Tibial artery (tissue), 4 donors: ENCODE results near the gene CNTD1.
A peak's percentile ranks its signal among the peaks of the same experiment; 100 is the strongest.
"Not testable (repeated sequence)": the region's sequence is repeated elsewhere in the genome, so short reads cannot be mapped to it uniquely, and the experiment has no call there.

Experiments
- DNase-seq, 2 donors: peaks; one replicate each; pipeline ENCODE4 v3.0.0-alpha.2; 2019
- H3K27ac ChIP-seq, 2 donors: fragments of 200-600 bp; sonication (generic) in 1 of 2; 1 replicate in 1 of 2; 2 replicates in 1 of 2; pipeline ENCODE4 v1.5.1; 2018 to 2019; ENCODE audit warnings: mild to moderate bottlenecking in 1 of 2
- H3K27me3 ChIP-seq, 2 donors: fragments of 200-600 bp; sonication (generic) in 1 of 2; one replicate each; pipeline versions ENCODE4 v1.5.1 to v1.6.0; 2016 to 2019
- H3K36me3 ChIP-seq, 3 donors: fragments of 200-600 bp; sonication (generic) in 2 of 3; one replicate each; pipeline ENCODE4 v1.5.1; 2016 to 2019; ENCODE audit warnings: mild to moderate bottlenecking in 2 of 3
- H3K4me1 ChIP-seq, 4 donors: fragments of 200-600 bp; sonication (generic) in 2 of 4; 1 replicate in 3 of 4; 2 replicates in 1 of 4; pipeline ENCODE4 v1.5.1; 2016 to 2019
- H3K4me3 ChIP-seq, 2 donors: fragments of 200-600 bp; sonication (generic) in 1 of 2; 1 replicate in 1 of 2; 2 replicates in 1 of 2; pipeline ENCODE4 v1.5.1; 2018 to 2019; ENCODE audit warnings: mild to moderate bottlenecking in 2 of 2
- H3K9me3 ChIP-seq, 3 donors: fragments of 200-600 bp; sonication (generic) in 1 of 3; one replicate each; pipeline ENCODE4 v1.5.1; 2016 to 2019
- intact Hi-C: fragments of 100-400 bp; cut with DNase I; formaldehyde crosslinking; loops from one replicate; pipeline ENCODE4 v1.15.0; 2023; ENCODE audit warnings: low total_unique reads
- TF ChIP-seq, protein P1 (sequence below), 2 experiments: fragments of 200-600 bp in 1 of 2; fragments of 450-650 bp in 1 of 2; IDR thresholded peaks; one replicate each; pipeline ENCODE4 v1.5.1; 2017 to 2019; ENCODE audit warnings: antibody characterized with exemption in 2 of 2, mild to moderate bottlenecking in 1 of 2, moderate library complexity in 1 of 2

The CNTD1 gene

GRCh38 chr17:42759982-42760651 is 38.5 kb upstream of the CNTD1 start:
- Histone ChIP-seq H3K27me3 (peaks cover 0 to 43% of the 10 kb centered on the region in 2 donors), H3K4me1 (peaks cover 4 to 18% (median 14%) of the 10 kb centered on the region in 4 donors), H3K4me3 (peak overlapping the region in 1 of 2 donors; percentile 58), H3K27ac (no peak overlapping the region), H3K9me3 (no peaks in the 10 kb centered on the region), H3K36me3 (no peaks in the 10 kb centered on the region)
- TF ChIP-seq, protein P1, sequence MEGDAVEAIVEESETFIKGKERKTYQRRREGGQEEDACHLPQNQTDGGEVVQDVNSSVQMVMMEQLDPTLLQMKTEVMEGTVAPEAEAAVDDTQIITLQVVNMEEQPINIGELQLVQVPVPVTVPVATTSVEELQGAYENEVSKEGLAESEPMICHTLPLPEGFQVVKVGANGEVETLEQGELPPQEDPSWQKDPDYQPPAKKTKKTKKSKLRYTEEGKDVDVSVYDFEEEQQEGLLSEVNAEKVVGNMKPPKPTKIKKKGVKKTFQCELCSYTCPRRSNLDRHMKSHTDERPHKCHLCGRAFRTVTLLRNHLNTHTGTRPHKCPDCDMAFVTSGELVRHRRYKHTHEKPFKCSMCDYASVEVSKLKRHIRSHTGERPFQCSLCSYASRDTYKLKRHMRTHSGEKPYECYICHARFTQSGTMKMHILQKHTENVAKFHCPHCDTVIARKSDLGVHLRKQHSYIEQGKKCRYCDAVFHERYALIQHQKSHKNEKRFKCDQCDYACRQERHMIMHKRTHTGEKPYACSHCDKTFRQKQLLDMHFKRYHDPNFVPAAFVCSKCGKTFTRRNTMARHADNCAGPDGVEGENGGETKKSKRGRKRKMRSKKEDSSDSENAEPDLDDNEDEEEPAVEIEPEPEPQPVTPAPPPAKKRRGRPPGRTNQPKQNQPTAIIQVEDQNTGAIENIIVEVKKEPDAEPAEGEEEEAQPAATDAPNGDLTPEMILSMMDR (IDR thresholded peaks at IDR 0.05) = no peak
- DNase-seq = no peak
- intact Hi-C loops = loop anchor here (5.0 to 10.0 kb wide), 2 partner anchors 43 to 175 kb away; no protein-coding TSS in a partner anchor

- Histone ChIP-seq H3K36me3 (no peaks in the 10 kb centered on the region), H3K9me3 (no peaks in the 10 kb centered on the region), H3K27ac (peak within 1 kb of the TSS; percentile 17 to 45), H3K27me3 (peaks cover 0 to 42% of the 10 kb centered on the region in 2 donors), H3K4me3 (peak within 1 kb of the TSS; percentile 47 to 58), H3K4me1 (peaks cover 4 to 18% (median 14%) of the 10 kb centered on the region in 4 donors)
- TF ChIP-seq, protein P1 (IDR thresholded peaks at IDR 0.05) = no peak
- intact Hi-C loops = loop anchor here (5.0 to 10.0 kb wide), 2 partner anchors 44 to 176 kb away; no protein-coding TSS in a partner anchor
- no peak for DNase-seq
Observed at GRCh38 chr17:42760652-42761581, 37.7 kb upstream of the CNTD1 start, which contains the start of gene RAMP2. Gene RAMP2, plus strand, starts transcription at chr17:42761227. Its CDS starts 35 bp downstream, at chr17:42761262.

DNA sequence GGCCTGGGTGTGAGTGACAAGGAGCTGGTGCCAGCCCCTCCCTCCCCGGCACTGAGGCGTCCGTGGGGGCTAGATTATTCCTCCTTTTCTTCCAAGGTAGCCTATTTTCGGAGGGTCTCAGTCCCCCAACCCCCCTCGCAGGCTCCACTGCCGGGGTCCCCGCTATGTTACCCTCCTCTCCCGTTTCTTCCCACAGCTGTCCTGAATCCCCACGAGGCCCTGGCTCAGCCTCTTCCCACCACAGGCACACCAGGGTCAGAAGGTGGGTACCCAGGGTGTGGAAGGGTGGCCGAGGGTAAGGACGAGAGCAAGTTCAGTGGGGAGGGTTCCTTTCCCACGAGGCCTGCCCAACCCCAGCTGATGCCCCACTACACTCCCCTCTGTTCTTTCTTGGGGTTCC is 37.0 kb upstream of the CNTD1 start:
- no peak for DNase-seq
- H3K27ac ChIP-seq = peak overlapping the region; percentile 17 to 45
- intact Hi-C loops = loop anchor here (5.0 to 10.0 kb wide), 2 partner anchors 44 to 177 kb away; no protein-coding TSS in a partner anchor
- TF ChIP-seq, protein P1 (IDR thresholded peaks at IDR 0.05) = no peak
- peak overlapping the region; percentile 47 to 58 for H3K4me3 ChIP-seq
- H3K36me3 ChIP-seq = no peaks in the 10 kb centered on the region
- H3K9me3 ChIP-seq = no peaks in the 10 kb centered on the region
- peaks cover 4 to 18% (median 14%) of the 10 kb centered on the region in 4 donors for H3K4me1 ChIP-seq
- peaks cover 0 to 42% of the 10 kb centered on the region in 2 donors for H3K27me3 ChIP-seq

DNA sequence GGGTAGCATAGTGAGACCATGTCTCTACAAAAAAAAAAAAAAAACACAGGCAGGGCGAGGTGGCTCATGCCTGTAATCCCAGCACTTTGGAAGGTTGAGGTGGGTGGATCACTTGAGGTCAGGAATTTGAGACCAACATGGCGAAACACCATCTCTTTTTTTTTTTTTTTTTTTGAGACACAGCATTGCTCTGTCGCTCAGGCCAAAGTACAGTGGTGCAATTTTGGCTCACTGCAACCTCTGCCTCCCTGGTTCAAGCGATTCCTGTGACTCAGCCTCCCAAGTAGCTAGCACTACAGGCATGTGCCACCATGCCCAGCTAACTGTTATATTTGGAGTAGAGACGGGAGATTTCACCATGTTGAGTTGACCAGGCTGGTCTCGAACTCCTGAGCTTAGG is 32.5 kb upstream of the CNTD1 start:
- TF ChIP-seq, protein P1 (IDR thresholded peaks at IDR 0.05) = no peak
- intact Hi-C loops = loop anchor here (10.0 kb wide), 1 partner anchor 181 kb away; no protein-coding TSS in a partner anchor

GRCh38 chr17:42767512-42767911 is 31.1 kb upstream of the CNTD1 start:
- Histone ChIP-seq H3K9me3 (no peaks in the 10 kb centered on the region), H3K4me1 (peaks cover 0 to 3% (median 0%) of the 10 kb centered on the region in 4 donors), H3K27me3 (peaks cover 0 to 18% of the 10 kb centered on the region in 2 donors), H3K27ac (no peak overlapping the region), H3K4me3 (no peak overlapping the region), H3K36me3 (no peaks in the 10 kb centered on the region)
- TF ChIP-seq, protein P1 (IDR thresholded peaks at IDR 0.05) = no peak
- intact Hi-C loops = loop anchor here (10.0 kb wide), 1 partner anchor 183 kb away; no protein-coding TSS in a partner anchor
- no peak for DNase-seq

More for the DNA sequence above, 32.5 kb upstream of the CNTD1 start:
- no peak for DNase-seq
- no peak overlapping the region for H3K4me3 ChIP-seq
- peaks cover 0 to 7% (median 7%) of the 10 kb centered on the region in 4 donors for H3K4me1 ChIP-seq
- H3K9me3 ChIP-seq = no peaks in the 10 kb centered on the region
- no peak overlapping the region for H3K27ac ChIP-seq
- H3K27me3 ChIP-seq = peaks cover 0 to 32% of the 10 kb centered on the region in 2 donors
- no peaks in the 10 kb centered on the region for H3K36me3 ChIP-seq

DNA sequence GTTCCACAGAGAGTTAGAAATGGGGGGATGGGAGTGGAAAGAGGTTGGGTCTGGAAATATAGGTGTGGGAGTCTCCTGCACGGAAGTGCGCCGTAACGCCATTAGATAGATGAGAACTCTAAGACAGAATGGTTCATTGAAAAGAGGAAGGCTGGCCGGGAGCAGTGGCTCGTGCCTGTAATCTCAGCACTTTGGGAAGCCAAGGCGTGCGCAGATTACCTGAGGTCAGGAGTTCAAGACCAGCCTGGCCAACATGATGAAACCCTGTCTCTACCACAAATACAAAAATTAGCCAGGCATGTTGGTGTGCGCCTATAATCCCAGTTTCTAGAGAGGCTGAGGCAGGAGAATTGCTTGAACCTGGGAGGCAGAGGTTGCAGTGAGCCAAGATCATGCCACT is 30.7 kb upstream of the CNTD1 start:
- peaks cover 0 to 13% of the 10 kb centered on the region in 2 donors for H3K27me3 ChIP-seq
- not testable (repeated sequence) for H3K36me3 ChIP-seq, H3K4me3 ChIP-seq, DNase-seq, H3K9me3 ChIP-seq, H3K4me1 ChIP-seq, H3K27ac ChIP-seq
- intact Hi-C loops = loop anchor here (10.0 kb wide), 1 partner anchor 183 kb away; no protein-coding TSS in a partner anchor

- H3K4me3 ChIP-seq, H3K27ac ChIP-seq, H3K36me3 ChIP-seq, DNase-seq, H3K9me3 ChIP-seq, H3K27me3 ChIP-seq: not testable (repeated sequence)
- intact Hi-C loops = loop anchor here (10.0 kb wide), 1 partner anchor 185 kb away; no protein-coding TSS in a partner anchor
- H3K4me1 ChIP-seq = peaks cover 0 to 17% (median 9%) of the 10 kb centered on the region in 4 donors
Observed at GRCh38 chr17:42769964-42770363, 28.7 kb upstream of the CNTD1 start.
